ENCODE results near the gene GPBAR1.
A peak's percentile ranks its signal among the peaks of the same experiment; 100 is the strongest.

Gene GPBAR1

DNA sequence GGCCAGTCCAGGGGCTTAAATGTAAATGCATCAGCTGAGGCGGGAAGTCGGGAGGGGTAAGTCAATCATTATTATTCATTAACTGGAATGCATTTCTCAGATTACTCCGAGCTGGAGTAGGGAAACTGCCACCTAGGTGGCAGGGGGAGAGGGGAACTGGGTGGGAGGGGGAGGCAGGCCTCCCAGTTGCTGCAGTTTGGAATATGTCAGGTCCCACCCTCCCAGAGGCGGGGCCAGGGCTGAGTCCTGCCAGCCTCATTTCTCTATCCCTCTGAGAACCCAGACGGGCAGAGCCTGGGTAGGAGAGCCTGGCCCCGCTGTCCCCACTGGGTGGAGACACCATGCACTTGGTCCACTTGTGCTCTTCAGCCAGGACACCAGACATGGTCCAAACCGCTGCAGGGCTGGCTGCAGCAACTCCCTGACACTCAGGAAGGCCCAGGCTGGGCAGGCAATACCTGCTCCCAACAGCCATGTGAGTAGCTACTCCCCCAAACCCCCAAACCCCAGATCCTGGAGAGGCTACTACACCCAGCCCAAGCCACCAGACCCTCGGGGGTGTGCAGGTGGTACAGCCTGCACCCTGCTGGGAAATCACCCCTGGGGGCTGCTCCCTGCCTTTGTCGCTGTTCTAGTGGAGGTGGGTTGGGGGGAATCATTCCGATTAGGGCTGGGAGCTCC lies at the start of gene GPBAR1:
GPBAR1 (plus strand) TSS at position 274 of the 681 bp plus-strand sequence. CDS start 1,710 bp downstream, outside the sequence.
- DNase-seq (ENCODE audit: low read depth in 2 of 2, low spot score in 1 of 2): no peak

DNA sequence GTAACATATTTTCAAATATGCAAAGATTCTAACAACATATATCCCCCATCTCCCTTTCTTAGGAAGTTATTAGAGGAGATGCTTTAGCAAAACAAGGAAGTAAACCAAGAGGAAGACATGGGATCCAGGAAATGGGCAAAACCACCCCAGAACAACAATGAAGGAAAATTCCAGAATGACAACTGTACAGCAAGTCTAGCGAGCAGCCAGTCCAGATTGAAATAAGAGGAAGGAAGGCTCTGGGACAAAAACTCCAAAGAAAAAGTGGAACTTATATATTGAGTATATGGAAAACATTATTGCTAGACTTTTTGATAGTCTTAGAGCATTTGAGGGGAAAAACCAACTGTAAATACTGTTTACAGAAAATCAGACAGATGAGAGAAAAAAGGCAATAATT lies 46.7 kb upstream of the GPBAR1 start:
- DNase-seq (ENCODE audit: low read depth in 2 of 2, low spot score in 1 of 2): no peak

DNA sequence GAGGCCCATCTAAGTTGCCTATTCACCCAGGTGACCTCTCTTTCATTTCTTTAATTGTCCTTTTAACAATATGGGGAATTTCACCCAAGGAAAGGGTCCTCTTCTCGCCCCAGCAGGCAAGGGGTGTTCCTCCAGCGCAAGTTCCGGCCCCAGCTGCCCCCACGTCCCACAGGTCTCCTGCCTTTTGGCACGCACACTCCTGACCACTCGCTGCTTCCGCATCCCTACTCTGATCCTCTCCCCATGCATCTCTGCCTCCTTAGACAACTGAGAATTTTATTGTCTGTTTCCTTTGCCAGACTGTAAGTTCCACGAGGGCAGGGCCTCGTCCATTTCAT lies 44.5 kb upstream of the GPBAR1 start:
- no peak for DNase-seq (ENCODE audit: low read depth in 2 of 2, low spot score in 1 of 2)

GRCh38 chr2:218216674-218217359 lies 44.0 kb upstream of the GPBAR1 start, which contains the start of gene ARPC2:
Gene ARPC2, plus strand, starts transcription at chr2:218217189. Its CDS starts 282 bp downstream, at chr2:218217471.
- peak; percentile 85 to 90 for DNase-seq (ENCODE audit: low read depth in 2 of 2, low spot score in 1 of 2)

DNA sequence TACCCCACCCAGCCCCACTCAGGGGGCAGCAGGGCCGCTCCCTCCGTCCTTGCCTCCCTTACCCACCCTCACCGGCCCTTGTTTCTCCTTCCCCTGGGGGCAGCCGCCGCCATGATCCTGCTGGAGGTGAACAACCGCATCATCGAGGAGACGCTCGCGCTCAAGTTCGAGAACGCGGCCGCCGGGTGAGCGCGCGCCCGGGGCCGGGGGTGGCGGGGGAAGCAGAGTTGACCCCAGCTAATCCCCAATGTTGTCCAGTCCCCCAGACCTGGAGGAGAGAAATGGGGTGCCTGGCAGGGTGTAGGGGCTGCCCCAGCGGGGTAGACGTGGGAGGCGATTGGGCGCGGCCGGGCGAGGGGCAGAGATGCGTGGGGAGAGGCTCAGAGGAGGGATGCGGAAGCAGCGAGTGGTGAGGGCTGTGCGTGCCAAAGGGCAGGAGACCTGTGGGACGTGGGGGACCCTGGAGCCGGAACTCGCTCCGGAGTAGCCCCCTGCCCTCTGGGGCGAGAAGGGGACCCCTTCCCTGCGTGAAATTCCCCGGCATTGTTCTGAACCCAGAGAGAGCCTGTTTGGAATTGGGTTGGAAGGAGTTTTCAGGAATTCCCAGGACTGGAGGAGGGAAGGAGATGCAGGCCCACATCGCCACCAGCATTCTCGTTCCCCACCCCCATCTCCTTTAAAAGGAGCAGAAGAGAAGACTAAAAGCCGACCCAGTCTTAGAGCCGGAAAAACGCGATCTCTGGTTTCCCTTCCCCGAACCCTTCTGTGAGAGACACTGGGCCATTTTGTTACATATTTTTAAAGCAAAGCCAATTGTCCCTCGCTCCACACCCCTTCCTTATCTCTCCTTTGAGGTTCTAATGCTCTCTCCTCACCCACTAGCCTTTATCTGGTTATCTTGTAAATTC lies 43.2 kb upstream of the GPBAR1 start:
- DNase-seq (ENCODE audit: low read depth in 2 of 2, low spot score in 1 of 2): peak; percentile 56 to 67

- DNase-seq (ENCODE audit: low read depth in 2 of 2, low spot score in 1 of 2): no peak
These were observed 42.3 kb upstream of the GPBAR1 start for GRCh38 chr2:218218268-218219185.

GRCh38 chr2:218219934-218220333 lies 40.9 kb upstream of the GPBAR1 start:
- DNase-seq (ENCODE audit: low read depth in 2 of 2, low spot score in 1 of 2): no peak

- DNase-seq (ENCODE audit: low read depth in 2 of 2, low spot score in 1 of 2): no peak
These were observed 39.8 kb upstream of the GPBAR1 start for GRCh38 chr2:218221000-218221399.

GRCh38 chr2:218223046-218223445 lies 37.8 kb upstream of the GPBAR1 start:
- no peak for DNase-seq (ENCODE audit: low read depth in 2 of 2, low spot score in 1 of 2)

DNA sequence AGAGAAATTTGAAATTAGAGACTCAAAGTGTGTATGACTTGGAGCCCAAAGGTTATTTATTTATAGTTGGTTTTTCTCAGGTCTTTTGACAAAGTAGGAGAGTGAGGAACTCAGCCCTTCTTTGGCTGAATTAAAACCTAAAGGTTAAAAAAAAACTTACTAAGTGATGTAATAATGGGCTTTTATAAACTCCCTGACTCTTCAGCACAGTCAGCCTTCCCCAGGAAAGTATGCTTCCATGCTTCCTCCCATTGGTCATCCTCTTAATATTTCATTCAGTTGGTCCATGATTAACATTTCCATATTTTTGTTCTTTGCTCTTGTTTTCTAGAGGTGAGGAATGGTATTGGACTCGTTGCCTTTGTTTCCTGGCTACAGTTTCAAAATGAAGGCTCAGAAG lies 36.6 kb upstream of the GPBAR1 start:
- no peak for DNase-seq (ENCODE audit: low read depth in 2 of 2, low spot score in 1 of 2)

GRCh38 chr2:218226903-218227302 lies 33.9 kb upstream of the GPBAR1 start:
- DNase-seq (ENCODE audit: low read depth in 2 of 2, low spot score in 1 of 2): no peak

DNA sequence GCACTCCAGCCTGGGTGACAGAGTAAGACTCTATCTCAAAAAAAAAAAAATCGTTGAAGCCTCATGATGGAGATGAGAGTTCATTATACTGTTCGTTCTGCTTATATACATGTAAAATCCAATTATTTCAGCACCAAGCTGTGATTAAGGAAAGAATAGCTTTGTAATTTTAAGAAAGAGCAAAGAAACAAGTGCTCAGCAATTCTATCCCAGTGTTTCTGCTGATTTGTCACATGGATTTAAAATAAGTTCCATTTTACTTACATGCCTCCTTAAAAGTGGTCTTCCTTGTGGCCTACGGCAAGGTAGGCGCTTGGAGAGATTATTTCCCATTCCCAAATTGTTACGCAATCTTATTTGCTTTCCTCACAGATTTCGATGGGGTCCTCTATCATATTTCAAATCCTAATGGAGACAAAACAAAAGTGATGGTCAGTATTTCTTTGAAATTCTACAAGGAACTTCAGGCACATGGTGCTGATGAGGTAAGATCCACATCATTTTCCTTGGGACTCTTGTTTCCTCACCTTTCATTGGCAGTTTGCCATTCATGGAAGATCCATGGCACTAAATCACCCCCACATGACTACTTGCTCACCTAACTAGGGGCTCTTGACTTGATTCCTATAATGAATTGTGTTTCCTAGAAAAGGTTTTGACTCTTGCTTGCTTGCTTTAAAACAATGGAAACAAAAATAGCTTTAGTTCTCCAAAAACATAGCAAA lies 32.3 kb upstream of the GPBAR1 start:
- DNase-seq (ENCODE audit: low read depth in 2 of 2, low spot score in 1 of 2): no peak

GRCh38 chr2:218229239-218229638 lies 31.6 kb upstream of the GPBAR1 start:
- peak in 1 of 2 donors; percentile 14 for DNase-seq (ENCODE audit: low read depth in 2 of 2, low spot score in 1 of 2)

DNA sequence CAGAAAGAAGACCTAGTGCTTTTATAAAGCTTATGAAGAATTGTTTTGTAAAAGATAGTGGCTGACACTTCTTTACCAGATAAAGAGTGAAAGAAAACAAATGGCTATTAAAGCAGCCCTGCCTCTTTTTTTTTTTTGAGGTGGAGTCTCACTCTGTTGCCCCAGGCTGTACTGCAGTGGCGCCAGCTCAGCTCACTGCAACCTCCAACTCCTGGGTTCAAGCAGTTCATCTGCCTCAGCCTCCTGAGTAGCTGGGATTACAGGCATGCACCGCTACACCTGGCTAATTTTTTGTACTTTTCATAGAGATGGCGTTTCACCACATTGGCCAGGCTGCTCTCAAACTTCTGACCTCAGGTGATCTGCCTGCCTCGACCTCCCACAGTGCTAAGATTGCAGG lies 31.0 kb upstream of the GPBAR1 start:
- DNase-seq (ENCODE audit: low read depth in 2 of 2, low spot score in 1 of 2): no peak

- DNase-seq (ENCODE audit: low read depth in 2 of 2, low spot score in 1 of 2): no peak
These were observed 29.9 kb upstream of the GPBAR1 start for GRCh38 chr2:218230882-218231281.

DNA sequence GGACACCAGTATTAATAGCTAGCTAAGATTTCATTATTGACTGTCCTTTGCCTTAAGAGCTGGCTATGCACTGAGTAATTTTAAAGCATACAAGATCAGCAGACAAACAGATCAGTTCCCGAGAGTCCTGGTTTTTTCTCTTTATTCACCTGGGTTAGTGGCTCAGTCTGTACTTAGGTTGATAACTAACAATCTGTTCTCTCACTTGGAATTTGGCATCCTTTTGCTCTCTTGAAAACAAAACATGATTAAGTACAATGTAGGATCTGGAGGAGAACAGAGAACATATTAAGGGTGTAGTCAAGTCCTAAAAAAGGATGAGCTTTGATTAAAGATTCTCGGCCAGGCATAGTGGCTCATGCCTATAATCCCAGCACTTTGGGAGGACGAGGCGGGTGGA lies 27.3 kb upstream of the GPBAR1 start:
- DNase-seq (ENCODE audit: low read depth in 2 of 2, low spot score in 1 of 2): no peak

DNA sequence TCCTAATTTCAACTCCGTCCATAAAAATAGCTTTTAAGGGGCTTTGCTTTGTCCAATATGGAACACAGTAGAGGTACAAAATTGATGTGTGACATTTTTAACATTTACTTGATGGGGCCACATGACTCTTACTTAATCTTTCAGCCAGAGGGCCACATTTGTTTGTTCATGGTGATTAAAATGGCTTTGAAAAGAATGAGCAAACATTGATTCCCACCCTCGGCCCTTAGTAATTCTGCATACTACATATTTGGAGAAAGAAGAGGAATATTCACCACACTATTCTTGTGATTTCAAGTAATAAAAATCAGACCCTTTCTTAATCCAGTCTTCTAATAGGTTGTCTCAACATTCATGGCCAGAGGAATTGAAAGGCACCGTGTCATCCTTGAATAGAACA lies 26.3 kb upstream of the GPBAR1 start:
- no peak for DNase-seq (ENCODE audit: low read depth in 2 of 2, low spot score in 1 of 2)

DNA sequence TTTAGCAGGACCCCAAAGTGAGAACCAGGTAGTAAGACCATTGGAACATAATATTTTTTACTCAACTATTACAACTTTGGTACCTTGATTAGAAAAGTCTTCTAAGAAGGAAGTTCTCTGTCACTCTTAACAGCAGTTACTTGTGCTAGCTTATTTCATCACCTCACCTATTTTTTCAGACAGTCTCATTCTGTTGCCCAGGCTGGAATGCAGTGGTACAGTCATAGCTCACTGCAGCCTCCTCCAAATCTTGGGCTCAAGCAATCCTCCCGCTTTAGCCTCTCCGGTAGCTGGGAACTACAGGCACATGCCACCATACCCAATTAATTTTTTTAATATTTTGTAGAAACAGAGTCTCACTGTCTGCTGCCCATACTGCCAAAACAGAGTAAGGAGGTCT lies 25.8 kb upstream of the GPBAR1 start:
- DNase-seq (ENCODE audit: low read depth in 2 of 2, low spot score in 1 of 2): no peak

- DNase-seq (ENCODE audit: low read depth in 2 of 2, low spot score in 1 of 2): no peak
These were observed 24.0 kb upstream of the GPBAR1 start for GRCh38 chr2:218236829-218237228.

GRCh38 chr2:218238887-218239286 lies 21.9 kb upstream of the GPBAR1 start:
- DNase-seq (ENCODE audit: low read depth in 2 of 2, low spot score in 1 of 2): no peak

Measured in stimulated activated CD8-positive, alpha-beta memory T cell treated with anti-CD3 and anti-CD28 coated beads, Interleukin-4, amount 100 ng/mL, for 4 hours (primary cell).